Cardiac fibroblast (primary cell): ENCODE data around the gene NOTCH1.

Experiments
- DNase-seq, 2 donors: peaks; one replicate each; pipeline versions ENCODE4 v3.0.0 to v3.0.0-alpha.2; 2010; ENCODE audit warnings: low read depth in 2 of 2
- H3K4me3 ChIP-seq, 2 donors: replicated peaks in 1 of 2; 1 replicate in 1 of 2; 2 replicates in 1 of 2; pipeline ENCODE4 v1.5.1; 2011; ENCODE audit warnings: low read depth in 2 of 2, low read length in 2 of 2, mild to moderate bottlenecking in 2 of 2, moderate library complexity in 1 of 2
- CTCF ChIP-seq: IDR thresholded peaks from one replicate; pipeline ENCODE4 v1.5.1; 2011; ENCODE audit warnings: low read depth, mild to moderate bottlenecking, low read length, inconsistent platforms

Gene NOTCH1

DNA sequence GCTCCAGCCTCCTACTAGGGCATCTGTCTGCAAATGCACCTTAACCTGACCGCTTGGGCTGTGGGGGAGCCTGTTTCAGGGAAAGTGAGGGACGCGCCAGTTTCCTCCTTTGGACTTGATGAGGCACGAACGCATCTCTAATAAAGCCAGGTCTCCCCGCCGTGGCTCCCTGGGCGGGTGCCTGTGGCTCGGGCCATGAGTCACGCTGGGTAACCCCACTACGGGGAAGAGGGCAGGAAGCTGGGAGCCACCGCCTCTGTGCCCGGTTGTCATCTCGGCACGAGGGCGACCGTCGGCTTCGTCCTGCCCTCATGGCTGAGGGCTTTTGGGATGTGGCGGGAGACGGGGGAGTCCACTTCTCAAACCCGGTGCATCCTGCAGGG is 12.1 kb downstream of the NOTCH1 start:
- no peak for TF ChIP-seq CTCF
- no peak for DNase-seq
- no peak overlapping the region for H3K4me3 ChIP-seq

GRCh38 chr9:136532799-136533774 is 12.8 kb downstream of the NOTCH1 start:
- no peak overlapping the region for H3K4me3 ChIP-seq
- no peak for DNase-seq
- TF ChIP-seq CTCF: no peak

GRCh38 chr9:136531904-136532798 is 13.7 kb downstream of the NOTCH1 start:
- no peak overlapping the region for H3K4me3 ChIP-seq
- no peak for TF ChIP-seq CTCF
- no peak for DNase-seq

DNA sequence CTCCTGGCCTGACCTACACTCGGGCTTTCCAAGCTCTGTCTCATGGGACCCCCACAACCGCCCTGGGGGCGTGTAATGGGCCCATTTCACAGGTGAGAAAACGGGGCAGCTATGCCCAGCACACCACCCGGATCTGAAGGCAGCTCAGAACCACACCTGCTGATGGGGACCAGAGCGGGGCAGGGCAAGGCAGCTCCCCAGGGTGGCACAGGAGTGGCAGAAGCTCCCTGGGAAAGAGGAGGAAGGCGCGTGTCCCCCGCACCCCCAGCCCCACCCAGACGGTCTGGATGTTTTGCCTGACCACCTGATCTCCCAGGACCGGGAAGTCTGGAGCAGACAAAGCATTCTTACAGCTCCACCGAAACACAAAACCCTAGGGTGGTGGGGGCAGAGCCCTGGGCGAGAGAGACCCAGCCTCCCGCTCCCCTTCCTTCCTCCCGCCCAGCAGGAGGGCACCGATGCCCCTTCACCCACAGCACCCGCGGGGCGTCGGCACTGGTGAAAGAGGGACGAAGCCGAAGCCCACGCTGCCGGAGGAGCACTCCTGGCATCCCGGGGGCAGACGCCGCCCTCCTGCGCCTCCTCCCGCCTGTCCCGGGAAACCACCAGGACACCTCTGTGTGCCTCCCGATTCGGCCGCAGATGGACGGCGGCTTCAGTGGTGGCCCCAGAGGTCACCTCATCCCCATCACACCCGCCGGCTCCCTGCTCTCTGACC is 14.5 kb downstream of the NOTCH1 start:
- no peak for TF ChIP-seq CTCF
- H3K4me3 ChIP-seq: no peak overlapping the region
- DNase-seq: no peak

GRCh38 chr9:136530461-136531089 is 15.3 kb downstream of the NOTCH1 start:
- no peak overlapping the region for H3K4me3 ChIP-seq
- no peak for DNase-seq
- no peak for TF ChIP-seq CTCF
